DND-41 (cell line): ENCODE results near the gene RPAIN.

Source experiments
- CTCF ChIP-seq: IDR thresholded peaks from 2 replicates; pipeline ENCODE4 v1.5.1; 2012; ENCODE audit warnings: borderline replicate concordance, low read length, moderate library complexity, mild to moderate bottlenecking; ENCODE audit not compliant: poor library complexity, severe bottlenecking; ENCODE audit errors: extremely low read depth
- EZH2 ChIP-seq: IDR thresholded peaks from 3 replicates; pipeline ENCODE4 v1.6.1; 2012; ENCODE audit warnings: borderline replicate concordance, low read depth, mild to moderate bottlenecking, moderate library complexity, low read length, inconsistent platforms; ENCODE audit not compliant: severe bottlenecking

GRCh38 chr17:5446786-5447185, 26.8 kb downstream of the RPAIN start:
- TF ChIP-seq EZH2 = no peak
- TF ChIP-seq CTCF = no peak
